Stimulated activated CD4-positive, alpha-beta T cell treated with anti-CD3 and anti-CD28 coated beads, Interleukin-12 subunit alpha, Interleukin-12 subunit beta, amount 100 ng/mL, for 48 hours (primary cell): Measurements from ENCODE around the gene FCER1G.

Source experiments
- DNase-seq, 3 donors: peaks; one replicate each; pipeline ENCODE4 v3.0.0-alpha.2; 2020; ENCODE audit warnings: low read depth in 2 of 3, low spot score in 1 of 3

Gene FCER1G

DNA sequence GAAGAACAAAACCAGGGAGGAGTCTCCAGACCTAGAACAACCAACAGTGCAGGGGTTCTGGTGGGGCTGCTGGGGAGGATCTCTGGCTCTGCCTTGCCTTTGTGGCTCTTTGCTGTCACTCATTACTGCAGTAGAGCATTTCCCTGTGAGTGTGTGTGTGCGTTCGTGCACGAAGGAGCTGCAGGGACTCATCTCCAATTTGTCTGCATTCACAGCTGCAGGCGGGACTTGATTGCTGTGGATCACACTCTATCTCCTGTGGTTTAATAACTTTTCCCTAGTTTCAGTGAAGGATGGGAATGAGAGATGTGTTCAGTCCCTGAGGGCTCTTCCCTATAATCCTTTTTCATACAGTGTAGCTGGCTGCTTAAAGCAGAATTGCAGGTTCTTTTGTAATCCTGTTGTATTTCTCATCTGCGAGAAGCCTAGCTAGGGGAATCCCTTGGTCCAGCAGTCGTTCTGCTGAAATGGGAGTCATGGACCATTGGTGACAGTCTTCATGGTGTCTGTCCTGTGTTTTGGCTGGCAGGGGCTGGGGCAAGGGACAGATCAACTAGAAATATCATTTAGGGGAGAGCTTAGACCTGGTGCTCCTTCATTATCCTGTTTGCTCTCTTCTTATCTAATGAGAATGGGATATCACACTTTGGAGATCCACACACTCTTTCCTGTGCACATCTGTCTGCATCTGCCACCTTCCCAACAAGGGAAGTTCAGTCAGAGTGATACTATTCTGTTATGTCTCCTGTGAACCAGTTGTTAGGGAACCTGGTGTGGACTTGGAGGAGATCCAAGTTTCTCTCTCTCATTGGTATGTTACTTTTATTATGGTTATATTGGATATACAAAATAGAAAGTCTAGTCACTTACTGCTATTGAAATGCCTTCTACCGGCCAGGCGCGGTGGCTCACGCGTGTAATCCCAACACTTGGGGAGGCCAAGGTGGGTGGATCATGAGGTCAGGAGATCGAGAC lies 46.5 kb downstream of the FCER1G start:
- no peak for DNase-seq

DNA sequence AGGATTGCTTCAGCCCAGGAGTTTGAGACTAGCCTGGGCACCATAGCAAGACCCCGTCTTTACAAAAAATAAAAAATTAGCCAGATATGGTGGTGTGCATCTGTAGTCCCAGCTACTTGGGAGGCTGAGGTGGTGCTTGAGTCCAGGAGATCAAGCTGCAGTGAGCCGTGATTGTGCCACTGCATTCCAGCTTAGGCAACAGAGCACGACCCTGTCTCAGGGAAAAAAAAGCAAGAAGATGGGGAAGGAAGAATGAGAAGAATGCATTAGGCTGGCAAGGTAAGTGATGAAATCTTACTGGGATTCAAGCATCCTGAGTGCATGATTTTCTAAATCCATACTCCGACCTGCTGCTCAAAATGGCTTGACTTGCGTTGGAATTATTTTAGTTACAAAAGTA lies 50.2 kb downstream of the FCER1G start:
- no peak for DNase-seq

- DNase-seq: no peak
Measured at GRCh38 chr1:161266202-161266601, 51.1 kb downstream of the FCER1G start.

DNA sequence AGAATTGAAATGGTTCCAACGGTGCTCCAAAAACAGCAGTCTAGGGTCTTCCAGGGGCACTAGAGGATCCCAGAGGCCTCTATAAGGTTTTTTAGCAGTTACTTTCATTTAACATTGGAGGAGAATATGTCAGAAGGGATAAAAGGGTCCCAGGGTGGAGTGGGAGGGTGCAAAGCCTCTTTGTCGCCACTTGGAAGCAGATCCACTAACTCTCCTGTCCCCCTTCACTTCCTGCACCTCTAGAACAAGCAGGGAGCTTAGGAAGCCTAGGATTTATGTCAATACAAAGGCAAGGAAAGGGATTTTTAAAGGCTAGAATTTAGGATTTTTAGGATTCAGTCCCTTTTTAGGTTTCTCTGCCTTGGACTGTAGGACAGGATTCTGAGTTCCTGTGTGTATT lies 51.7 kb downstream of the FCER1G start:
- no peak for DNase-seq

DNA sequence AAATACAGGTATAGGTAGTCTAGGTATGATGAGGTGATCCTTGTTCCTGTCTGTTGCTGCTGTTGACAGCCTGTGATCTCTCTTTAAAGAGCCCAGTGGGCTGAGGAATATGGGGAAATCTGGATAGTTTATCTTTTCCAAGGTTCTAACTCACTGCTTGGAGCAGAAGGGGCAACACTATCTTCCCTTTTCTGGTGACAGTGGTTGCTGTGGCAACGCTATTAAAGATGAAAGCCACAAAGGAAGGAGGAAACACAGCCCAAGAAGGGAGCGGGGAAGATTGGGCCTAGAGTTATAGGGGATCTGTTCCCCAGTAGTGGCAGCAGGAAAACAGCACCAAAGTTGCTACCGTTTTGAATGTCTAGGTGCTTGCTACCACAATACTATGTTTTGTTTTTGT lies 52.2 kb downstream of the FCER1G start:
- no peak for DNase-seq
